ENCODE results near the gene SYT5. TPM values are rescaled to one million over a fixed set of nuclear protein-coding genes. Genes with fewer than 3 reads are reported as not detected.
"Not testable (repeated sequence)": the region's sequence is repeated elsewhere in the genome, so short reads cannot be mapped to it uniquely, and the experiment has no call there.

The SYT5 gene
- total and polyA plus RNA-seq, 2 of the 13 experiments (the other 11 are each of a cell fraction or from before 2014, with no cell fraction given) = not detected

GRCh38 chr19:55224679-55225414 lies 44.8 kb upstream of the SYT5 start:
- BruUV-seq (replicated peaks); H4K20me1 ChIP-seq (ENCODE audit: insufficient read depth, low read length); H3K9ac ChIP-seq (ENCODE audit: insufficient read depth, low read depth, low read length); DNase-seq (ENCODE audit: low spot score); H3K9me3 ChIP-seq (ENCODE audit: low read length); intact Hi-C loops (cut with micrococcal nuclease; ENCODE audit: unreplicated experiment); POLR2A ChIA-PET; H3K4me2 ChIP-seq (ENCODE audit: low read depth, low read length); H3K4me3 ChIP-seq (replicated peaks in 1 of 3; ENCODE audit: insufficient read depth in 1 of 3, low read depth in 2 of 3, low read length in 3 of 3); H3K27ac ChIP-seq (ENCODE audit: extremely low read length, insufficient read depth, low read length); FAIRE-seq; H3K27me3 ChIP-seq (ENCODE audit: control insufficient read depth in 1 of 2, insufficient read depth in 2 of 2, low read length in 2 of 2); CTCF ChIA-PET (ENCODE audit: low intra/inter-chr PET ratio, low total read pairs); H2AFZ ChIP-seq (ENCODE audit: low read length); H3K79me2 ChIP-seq (ENCODE audit: insufficient read depth, low read length); ATAC-seq: not testable (repeated sequence)
- Histone ChIP-seq H3K36me3 (replicated peaks in 1 of 2; ENCODE audit: control insufficient read depth in 1 of 2, insufficient read depth in 2 of 2, low read length in 2 of 2) (peaks cover 5 to 11% of the 10 kb centered on the region in 2 experiments; a peak in 3 of 5 replicates), H3K4me1 (ENCODE audit: insufficient read depth, low read length) (peaks cover 50% of the 10 kb centered on the region)
- 42% methylated on average over 9 of the region's 11 CpGs for WGBS (ENCODE audit: low lambda C conversion rate)
- 0 out of 2 replicates have a peak, but pooled peaks have one; percentile 5 for TF ChIP-seq ZC3H13 (CRISPR knock-in tag; IDR thresholded peaks at IDR 0.05)
- peak; percentile 62 for TF ChIP-seq ZNF263 (CRISPR knock-in tag; IDR thresholded peaks at IDR 0.05)
- peak; percentile 97 for TF ChIP-seq ZSCAN22 (CRISPR knock-in tag; IDR thresholded peaks at IDR 0.05)
- peak; percentile 35; the same call in 1 of the 2 replicates for TF ChIP-seq KDM5B (CRISPR knock-in tag; IDR thresholded peaks at IDR 0.05; ENCODE audit: borderline replicate concordance)
- TF ChIP-seq POLR2A (IDR thresholded peaks at IDR 0.05; ENCODE audit: insufficient read depth in 1 of 2, low read depth in 2 of 2, low read length in 2 of 2) = peak in 1 of 2 experiments; percentile 10; a peak in 1 of 4 replicates
- in situ Hi-C loops (cut with HindIII; ENCODE audit: extremely low pct_ligation_motif_present, low pct_unique_long_range_greater_than_20kb) = loop anchor here (5.0 kb wide), 1 partner anchor 32 kb away; the partner anchor contains the start of gene PPP6R1

- H3K4me1 ChIP-seq (ENCODE audit: insufficient read depth, low read length) = peaks cover 44% of the 10 kb centered on the region
- H3K9me3 ChIP-seq (ENCODE audit: low read length) = no peaks in the 10 kb centered on the region
- no peak overlapping the region for H3K4me3 ChIP-seq (replicated peaks in 1 of 3; ENCODE audit: insufficient read depth in 1 of 3, low read depth in 2 of 3, low read length in 3 of 3)
- H2AFZ ChIP-seq (ENCODE audit: low read length) = no peak overlapping the region
- intact Hi-C loops (cut with micrococcal nuclease; ENCODE audit: unreplicated experiment) = no loop called here
- in situ Hi-C loops (cut with HindIII; ENCODE audit: extremely low pct_ligation_motif_present, low pct_unique_long_range_greater_than_20kb) = loop anchor here (5.0 kb wide), 1 partner anchor 33 kb away; the partner anchor contains the start of gene PPP6R1
- no peak overlapping the region for H3K27ac ChIP-seq (ENCODE audit: extremely low read length, insufficient read depth, low read length)
- no peak for ATAC-seq
- WGBS (ENCODE audit: low lambda C conversion rate) = 79% methylated on average over 18 of the region's 26 CpGs
- TF ChIP-seq ZNF350 (CRISPR knock-in tag; IDR thresholded peaks at IDR 0.05; ENCODE audit: borderline replicate concordance, low read depth) = no peak
- 0 out of 2 replicates have a peak, but pooled peaks have one; percentile 6 for TF ChIP-seq POLR2G (IDR thresholded peaks at IDR 0.05; ENCODE audit: low read depth, low read length)
- no peak for TF ChIP-seq ZNF430 (CRISPR knock-in tag; IDR thresholded peaks at IDR 0.05)
- TF ChIP-seq AGO2 (optimal IDR thresholded peaks at IDR 0.05; ENCODE audit: low read depth, low read length) = peak; percentile 60
- TF ChIP-seq AGO1 (IDR thresholded peaks at IDR 0.05; ENCODE audit: low read depth, low read length, poor library complexity, severe bottlenecking) = peak; percentile 50
- TF ChIP-seq NAIF1 (CRISPR knock-in tag; IDR thresholded peaks at IDR 0.05; ENCODE audit: borderline replicate concordance) = no peak
- no peak for TF ChIP-seq HMGA1 (CRISPR knock-in tag; conservative IDR thresholded peaks at IDR 0.05)
- H3K36me3 ChIP-seq (replicated peaks in 1 of 2; ENCODE audit: control insufficient read depth in 1 of 2, insufficient read depth in 2 of 2, low read length in 2 of 2) = peaks cover 4 to 11% of the 10 kb centered on the region in 2 experiments; a peak in 3 of 5 replicates
- ChIA-PET CTCF (ENCODE audit: low intra/inter-chr PET ratio, low total read pairs) (no interaction called here), POLR2A (no interaction called here)
- H3K27me3 ChIP-seq (ENCODE audit: control insufficient read depth in 1 of 2, insufficient read depth in 2 of 2, low read length in 2 of 2) = no peaks in the 10 kb centered on the region
- DNase-seq (ENCODE audit: low spot score) = no peak
- FAIRE-seq = no peak
- H3K9ac ChIP-seq (ENCODE audit: insufficient read depth, low read depth, low read length) = no peak overlapping the region
- H3K79me2 ChIP-seq (ENCODE audit: insufficient read depth, low read length) = peaks cover 4% of the 10 kb centered on the region
- no peak overlapping the region for H3K4me2 ChIP-seq (ENCODE audit: low read depth, low read length)
- no TSS peak for BruUV-seq (replicated peaks)
- H4K20me1 ChIP-seq (ENCODE audit: insufficient read depth, low read length) = no peaks in the 10 kb centered on the region
Measured at GRCh38 chr19:55224038-55224665, 44.1 kb upstream of the SYT5 start.
